Measurements from ENCODE around the gene PTGFRN.
"Not testable (repeated sequence)": the region's sequence is repeated elsewhere in the genome, so short reads cannot be mapped to it uniquely, and the experiment has no call there.

Gene PTGFRN

GRCh38 chr1:116947092-116947860, 37.6 kb downstream of the PTGFRN start:
- no peak for DNase-seq

GRCh38 chr1:116948046-116948445, 38.3 kb downstream of the PTGFRN start:
- no peak for DNase-seq

GRCh38 chr1:116948642-116949041, 38.9 kb downstream of the PTGFRN start:
- DNase-seq: no peak

- no peak for DNase-seq
Observed at GRCh38 chr1:116949213-116949985, 39.7 kb downstream of the PTGFRN start.

- DNase-seq: no peak
Observed at GRCh38 chr1:116950517-116951199, 40.9 kb downstream of the PTGFRN start.

- no peak for DNase-seq
Observed at GRCh38 chr1:116951200-116951935, 41.7 kb downstream of the PTGFRN start.

GRCh38 chr1:116952738-116953275, 43.1 kb downstream of the PTGFRN start:
- DNase-seq: peak; percentile 78

GRCh38 chr1:116954440-116954839, 44.7 kb downstream of the PTGFRN start:
- no peak for DNase-seq

GRCh38 chr1:116956378-116956777, 46.7 kb downstream of the PTGFRN start:
- no peak for DNase-seq

GRCh38 chr1:116957646-116958045, 47.9 kb downstream of the PTGFRN start:
- no peak for DNase-seq

GRCh38 chr1:116958110-116958509, 48.4 kb downstream of the PTGFRN start:
- DNase-seq: no peak

- no peak for DNase-seq
Observed at GRCh38 chr1:116958977-116959376, 49.3 kb downstream of the PTGFRN start.

GRCh38 chr1:116961606-116962005, 51.9 kb downstream of the PTGFRN start:
- DNase-seq: no peak

- DNase-seq: no peak
Observed at GRCh38 chr1:116962987-116963639, 53.4 kb downstream of the PTGFRN start.

GRCh38 chr1:116966791-116967190, 57.1 kb downstream of the PTGFRN start:
- DNase-seq: no peak

GRCh38 chr1:116968724-116969123, 59.0 kb downstream of the PTGFRN start:
- no peak for DNase-seq

GRCh38 chr1:116971258-116971860, 61.6 kb downstream of the PTGFRN start:
- no peak for DNase-seq

- DNase-seq: peak; percentile 76
Observed at GRCh38 chr1:116971965-116972673, 62.4 kb downstream of the PTGFRN start.

- DNase-seq: no peak
Observed at GRCh38 chr1:116972674-116973030, 62.9 kb downstream of the PTGFRN start.

GRCh38 chr1:116980309-116980708, 70.6 kb downstream of the PTGFRN start:
- DNase-seq: not testable (repeated sequence)

- no peak for DNase-seq
Observed at GRCh38 chr1:116981521-116982037, 71.9 kb downstream of the PTGFRN start.
